Activated CD4-positive, CD25-positive, alpha-beta regulatory T cell treated with anti-CD3 and anti-CD28 coated beads, Interleukin-2, amount 50 U/mL, for 72 hours (primary cell): ENCODE data around the gene TTLL13.
"Not testable (repeated sequence)": the region's sequence is repeated elsewhere in the genome, so short reads cannot be mapped to it uniquely, and the experiment has no call there.

Experiments used
- DNase-seq: peaks from one replicate; pipeline ENCODE4 v3.0.0; 2021

The TTLL13 gene

DNA sequence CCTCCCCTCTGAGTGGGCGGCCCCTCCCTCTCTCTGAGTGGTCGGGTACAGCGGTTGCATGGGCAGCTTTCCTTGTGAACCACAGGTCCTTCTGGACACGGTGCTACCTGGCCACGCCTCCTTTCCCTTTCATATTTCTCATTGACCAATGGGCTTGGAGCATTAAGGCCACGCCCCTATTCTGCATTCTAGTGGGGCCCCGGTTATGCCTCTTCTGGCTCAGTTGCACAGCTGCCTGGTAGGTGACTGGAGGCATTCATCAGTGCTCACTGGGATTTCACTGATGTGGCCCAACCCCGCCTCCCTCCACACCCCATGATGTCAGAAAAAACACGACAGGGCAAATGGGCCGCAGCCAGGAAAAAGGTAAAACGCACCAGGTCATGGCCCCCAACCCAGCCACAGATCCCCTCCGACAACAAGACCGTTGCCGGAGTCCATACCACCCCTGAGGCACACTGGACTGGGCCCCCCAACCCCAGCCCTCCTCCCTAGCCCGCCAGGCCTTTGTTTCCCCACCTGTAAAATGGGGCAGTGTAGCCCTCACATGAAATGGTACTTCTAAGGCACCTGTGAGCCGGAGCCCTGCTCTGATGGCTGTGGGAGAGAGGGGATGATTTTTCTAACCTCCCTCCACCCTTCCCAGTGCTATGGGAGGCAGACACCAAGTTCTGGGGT lies 42.5 kb downstream of the TTLL13 start:
- DNase-seq, result no peak

GRCh38 chr15:90293040-90293810 lies 43.9 kb downstream of the TTLL13 start:
- peak; percentile 68 for DNase-seq

DNA sequence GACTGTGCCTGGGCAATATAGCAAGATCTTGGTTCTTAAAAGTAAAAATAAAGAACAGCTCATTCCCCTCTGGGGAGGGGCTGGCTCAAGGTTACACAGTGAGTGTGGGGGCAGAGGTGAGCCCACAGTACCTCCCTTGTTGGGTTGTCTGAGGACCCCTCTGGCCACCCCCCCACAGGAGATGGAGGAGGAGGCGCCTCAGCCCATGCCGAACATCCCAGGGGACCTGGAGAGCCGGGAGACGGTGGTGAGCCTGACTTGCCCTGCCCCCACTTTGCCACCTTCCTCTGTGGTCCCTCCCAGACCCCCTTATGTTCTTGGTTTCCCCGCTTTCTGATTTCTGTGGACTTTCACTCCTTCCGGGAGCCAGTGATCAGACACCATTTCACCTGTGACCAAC lies 44.8 kb downstream of the TTLL13 start:
- DNase-seq, result no peak

DNA sequence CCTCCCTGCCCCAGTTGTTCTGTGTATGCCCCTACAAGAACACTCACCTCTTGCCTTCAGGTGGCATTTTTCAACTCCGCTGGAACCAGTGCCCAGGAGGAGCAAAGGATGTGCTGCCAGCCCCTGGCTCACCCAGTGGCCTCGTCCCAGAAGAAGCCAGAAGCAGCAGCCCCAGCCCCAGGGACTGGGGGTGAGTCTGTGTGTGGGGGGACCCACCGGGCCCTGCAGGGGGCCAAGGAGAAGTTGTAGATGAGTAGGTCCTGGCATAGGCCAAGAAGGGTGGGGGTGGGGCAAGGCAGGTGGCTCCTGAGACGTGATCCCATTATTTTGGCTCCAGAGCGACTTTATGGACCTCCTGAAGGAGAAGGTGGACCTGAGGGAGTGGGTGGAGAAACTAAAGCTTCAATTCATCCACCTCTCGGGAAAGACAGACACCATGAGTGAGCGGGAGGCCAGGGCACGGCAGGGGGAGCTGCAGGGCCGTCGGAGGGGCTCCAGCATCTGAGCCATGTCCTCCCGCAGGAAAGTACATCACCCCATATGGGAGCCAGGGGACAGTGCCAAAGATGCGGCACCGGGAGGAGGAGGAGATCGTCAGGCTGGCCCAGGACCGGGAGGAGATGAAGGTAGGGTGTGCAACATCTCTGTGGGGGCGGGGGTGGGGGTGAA lies 45.4 kb downstream of the TTLL13 start:
- DNase-seq, result no peak

- DNase-seq, result no peak
These were observed 45.9 kb downstream of the TTLL13 start for GRCh38 chr15:90295270-90295648.

DNA sequence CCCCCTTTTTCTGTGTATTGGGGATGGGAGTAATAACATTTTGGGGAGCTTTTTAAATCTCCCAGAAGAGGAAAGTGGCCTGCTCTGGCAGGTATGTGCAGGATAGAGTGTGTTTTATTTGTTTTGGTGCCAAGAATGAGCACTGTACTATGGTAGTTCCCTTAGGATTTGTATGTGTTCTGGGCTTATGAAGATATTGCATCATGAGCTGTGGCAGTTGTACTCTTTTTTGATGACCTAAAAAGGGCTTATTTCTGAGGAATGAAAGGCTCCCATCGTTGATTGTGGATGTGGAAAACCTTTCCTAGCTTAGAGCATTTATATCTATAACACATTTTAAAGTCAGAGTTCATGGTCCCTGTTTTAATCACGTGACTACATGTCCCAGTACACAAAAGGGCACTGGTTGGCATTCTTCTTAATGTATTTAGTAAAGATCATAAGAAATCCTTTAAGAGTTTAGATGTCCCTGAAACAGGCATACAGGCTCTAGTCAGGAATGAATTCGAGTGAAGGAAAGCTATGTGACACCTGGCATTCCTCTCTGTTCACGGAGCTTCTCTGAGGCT lies 47.0 kb downstream of the TTLL13 start:
- not testable (repeated sequence) for DNase-seq

- DNase-seq, result no peak
These were observed 47.7 kb downstream of the TTLL13 start for GRCh38 chr15:90297021-90297420.

GRCh38 chr15:90300541-90300940 lies 51.2 kb downstream of the TTLL13 start:
- no peak for DNase-seq

GRCh38 chr15:90300988-90301706 lies 51.8 kb downstream of the TTLL13 start:
- peak; percentile 69 for DNase-seq

DNA sequence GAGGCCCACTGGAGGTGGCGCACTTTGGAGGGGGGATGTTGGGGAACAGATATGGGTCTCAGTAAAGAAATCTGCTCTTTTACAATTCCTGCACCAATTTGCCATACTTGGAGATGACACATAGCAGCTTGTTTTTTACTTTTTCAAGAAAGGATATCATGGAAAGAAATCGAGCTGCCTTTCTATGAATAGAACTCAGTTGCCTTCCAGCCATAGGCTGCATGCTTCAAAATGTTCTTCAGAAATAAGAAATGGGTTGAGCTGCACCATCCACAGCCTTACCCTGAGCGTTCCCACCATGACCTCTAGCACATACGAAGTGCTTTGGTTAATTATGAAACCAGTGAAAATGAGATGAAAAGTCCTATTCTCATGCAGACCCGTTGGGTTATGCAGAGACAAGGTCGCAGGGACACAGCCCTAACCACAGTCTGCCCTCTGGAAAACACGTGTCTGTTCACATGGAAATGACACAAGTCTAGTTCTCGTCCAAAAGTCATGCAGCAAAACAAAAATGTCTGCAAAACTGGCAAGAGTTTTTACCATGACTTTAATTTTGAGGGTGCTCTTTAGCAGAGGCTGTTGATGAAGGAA lies 52.4 kb downstream of the TTLL13 start:
- no peak for DNase-seq

DNA sequence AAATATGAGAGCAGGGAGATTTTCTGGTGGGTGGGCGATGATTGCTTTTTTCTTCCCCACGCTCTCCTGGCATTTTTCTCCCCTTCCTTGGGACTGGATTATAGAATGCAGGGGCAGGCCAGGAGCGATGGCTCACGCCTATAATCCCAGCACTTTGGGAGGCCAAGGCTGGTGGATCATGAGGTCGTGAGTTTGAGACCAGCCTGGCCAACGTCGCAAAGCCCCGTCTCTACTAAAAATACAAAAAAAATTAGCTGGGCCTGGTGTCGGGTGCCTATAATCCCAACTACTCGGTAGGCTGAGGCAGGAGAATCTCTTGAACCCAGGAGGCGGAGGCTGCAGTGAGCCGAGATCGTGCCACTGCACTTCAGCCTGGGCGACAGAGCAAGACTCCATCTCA lies 56.0 kb downstream of the TTLL13 start:
- not testable (repeated sequence) for DNase-seq

DNA sequence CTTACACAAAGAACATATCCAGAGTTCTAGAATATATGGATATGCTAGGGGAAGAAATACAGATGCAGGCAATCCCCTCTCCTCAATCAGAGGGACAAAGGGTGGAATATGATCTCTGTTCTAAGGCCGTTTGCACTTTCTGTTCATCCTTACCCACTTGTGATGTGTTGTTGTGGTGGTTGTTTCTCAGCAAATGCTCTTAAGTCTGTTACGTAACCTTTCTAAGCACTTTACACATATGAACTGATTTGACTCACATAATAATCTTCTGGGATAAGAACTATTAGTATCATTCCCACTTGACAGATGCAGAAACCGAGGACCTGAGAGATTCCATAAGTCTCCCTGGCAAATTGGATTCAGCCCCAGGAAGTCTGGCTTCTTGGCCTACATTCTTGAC lies 56.6 kb downstream of the TTLL13 start:
- no peak for DNase-seq

DNA sequence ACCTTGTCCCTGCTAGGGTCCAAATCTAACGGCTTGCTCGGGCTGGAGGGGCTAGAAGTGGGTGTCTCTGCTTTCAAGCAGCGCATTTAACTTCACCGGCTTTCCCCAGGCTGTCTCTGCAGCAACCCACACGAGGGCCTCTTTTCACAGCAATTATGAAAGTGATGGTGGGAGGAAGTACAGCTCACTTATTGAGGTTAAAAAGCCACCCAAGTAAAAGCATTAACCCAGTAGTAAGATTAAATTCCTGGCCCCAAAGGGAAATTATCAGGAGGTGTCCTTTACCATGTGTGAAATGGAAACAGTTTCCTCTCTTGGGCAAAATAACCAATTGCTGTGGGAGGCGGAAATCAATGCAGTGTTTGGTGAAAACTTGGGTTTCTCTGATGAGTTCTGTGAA lies 57.2 kb downstream of the TTLL13 start:
- no peak for DNase-seq

GRCh38 chr15:90307661-90308060 lies 58.3 kb downstream of the TTLL13 start:
- no peak for DNase-seq

DNA sequence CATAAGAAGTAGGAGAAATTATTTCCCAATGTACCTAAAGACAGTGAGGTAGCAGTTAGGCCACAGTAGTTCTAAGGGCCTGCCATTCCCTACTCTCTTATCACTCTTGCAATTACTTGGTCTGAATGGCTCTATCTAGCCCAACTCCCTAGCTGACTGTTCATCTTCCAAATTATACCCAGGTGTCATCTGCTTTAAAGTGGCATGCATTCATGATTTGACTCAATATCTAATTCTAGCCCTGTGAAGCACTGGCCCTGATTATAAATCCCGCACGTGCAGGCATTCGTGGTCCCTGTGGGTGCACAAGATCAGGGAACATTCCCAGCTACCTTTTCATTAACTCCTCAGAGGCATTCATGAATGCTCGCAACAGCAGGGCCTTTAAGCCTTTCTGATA lies 59.7 kb downstream of the TTLL13 start:
- DNase-seq, result no peak
